ENCODE data around the gene POLA2. TPM values are rescaled to one million over a fixed set of nuclear protein-coding genes. Genes with fewer than 3 reads are reported as not detected.

The POLA2 gene
- total and polyA plus RNA-seq, 2 donors (not counting 3 experiments of a cell fraction or from before 2014, with no cell fraction given): 24.0 to 30.0 TPM

GRCh38 chr11:65221026-65221425 is 40.7 kb upstream of the POLA2 start:
- ChIA-PET POLR2A (no interaction called here), CTCF (interaction anchor here (0.6 to 1.3 kb wide), 2 partner anchors 94 to 585 kb away, joined by 3 to 4 read pairs; no protein-coding TSS in a partner anchor)
- Histone ChIP-seq H3K27ac (ENCODE audit: insufficient read depth, low read depth, low read length) (no peak overlapping the region), H3K4me3 (replicated peaks in 1 of 3; ENCODE audit: insufficient read depth in 1 of 3, low read depth in 1 of 3, low read length in 3 of 3) (no peak overlapping the region), H3K4me2 (ENCODE audit: insufficient read depth, low read length) (no peak overlapping the region), H3K79me2 (ENCODE audit: control insufficient read depth, insufficient read depth, low read length) (no peaks in the 10 kb centered on the region), H3K27me3 (ENCODE audit: control insufficient read depth in 2 of 2, insufficient read depth in 2 of 2, low read length in 2 of 2) (no peaks in the 10 kb centered on the region), H3K9me1 (replicated peaks; ENCODE audit: control insufficient read depth, extremely low read depth, insufficient read depth, low read length) (no peaks in the 10 kb centered on the region), H3K9ac (replicated peaks; ENCODE audit: extremely low read depth, insufficient read depth, low read length) (no peak overlapping the region), H3K4me1 (ENCODE audit: control insufficient read depth, extremely low read depth, insufficient read depth, low read length) (peaks cover 18% of the 10 kb centered on the region), H2AFZ (ENCODE audit: low read depth, low read length) (no peak overlapping the region), H3K9me3 (replicated peaks; ENCODE audit: control insufficient read depth, insufficient read depth, low read length) (no peaks in the 10 kb centered on the region), H4K20me1 (replicated peaks; ENCODE audit: control insufficient read depth, extremely low read depth, insufficient read depth, low read length) (no peaks in the 10 kb centered on the region), H3K36me3 (ENCODE audit: control insufficient read depth in 2 of 2, extremely low read depth in 1 of 2, insufficient read depth in 2 of 2, low read length in 2 of 2) (no peaks in the 10 kb centered on the region)
- no TSS peak for BruUV-seq (replicated peaks)
- FAIRE-seq (no peak), DNase-seq (ENCODE audit: low read depth, low spot score) (no peak)
- intact Hi-C loops (cut with micrococcal nuclease) (no loop called here), dilution Hi-C loops (cut with MboI; ENCODE audit: extremely low pct_ligation_motif_present, low sequenced_read_pairs) (no loop called here)
- TF ChIP-seq MYC (IDR thresholded peaks at IDR 0.05; ENCODE audit: low read depth, low read length) (no peak), CTCF (IDR thresholded peaks at IDR 0.05; ENCODE audit: extremely low read depth in 1 of 2, insufficient read depth in 1 of 2, low read depth in 1 of 2, low read length in 2 of 2) (no peak), POLR2AphosphoS5 (IDR thresholded peaks at IDR 0.05; ENCODE audit: insufficient read depth, low read depth, low read length) (no peak), POLR2A (IDR thresholded peaks at IDR 0.05; ENCODE audit: low read depth, low read length) (no peak), GATA2 (IDR thresholded peaks at IDR 0.05; ENCODE audit: insufficient read depth, insufficient read length, low read depth, low read length) (no peak), FOS (IDR thresholded peaks at IDR 0.05; ENCODE audit: borderline replicate concordance, insufficient read depth, low read length) (no peak), JUN (IDR thresholded peaks at IDR 0.05; ENCODE audit: borderline replicate concordance, insufficient read depth, insufficient read length, low read depth) (no peak), EZH2 (IDR thresholded peaks at IDR 0.05; ENCODE audit: borderline replicate concordance, low read depth, low read length, severe bottlenecking) (no peak), MAX (IDR thresholded peaks at IDR 0.05; ENCODE audit: insufficient read depth, insufficient read length) (no peak)

All from endothelial cell of umbilical vein (primary cell).